ENCODE results near the gene ESYT2.

ESYT2 gene

GRCh38 chr7:158830211-158830723, 958 bp upstream of the ESYT2 start:
- Histone ChIP-seq H3K36me3 (ENCODE audit: insufficient read depth, insufficient read length, low read length) (peaks cover 4% of the 10 kb centered on the region), H3K4me1 (ENCODE audit: insufficient read depth, insufficient read length) (no peaks in the 10 kb centered on the region), H3K4me3 (ENCODE audit: insufficient read length, low read depth) (peak overlapping the region; percentile 89), H3K9ac (ENCODE audit: insufficient read length, low read depth) (peak overlapping the region; percentile 88), H3K27me3 (ENCODE audit: insufficient read depth, insufficient read length) (peaks cover 6% of the 10 kb centered on the region), H3K9me3 (ENCODE audit: insufficient read depth, low read length) (no peaks in the 10 kb centered on the region)
- TF ChIP-seq SUZ12 (IDR thresholded peaks at IDR 0.05; ENCODE audit: extremely low read depth, insufficient read depth, insufficient read length) (no peak), YY1 (IDR thresholded peaks at IDR 0.05; ENCODE audit: insufficient read depth, insufficient read length) (no peak), ZNF274 (IDR thresholded peaks at IDR 0.05; ENCODE audit: low read depth, low read length) (no peak)
- DNase-seq (ENCODE audit: low read depth, low spot score) = no peak

DNA sequence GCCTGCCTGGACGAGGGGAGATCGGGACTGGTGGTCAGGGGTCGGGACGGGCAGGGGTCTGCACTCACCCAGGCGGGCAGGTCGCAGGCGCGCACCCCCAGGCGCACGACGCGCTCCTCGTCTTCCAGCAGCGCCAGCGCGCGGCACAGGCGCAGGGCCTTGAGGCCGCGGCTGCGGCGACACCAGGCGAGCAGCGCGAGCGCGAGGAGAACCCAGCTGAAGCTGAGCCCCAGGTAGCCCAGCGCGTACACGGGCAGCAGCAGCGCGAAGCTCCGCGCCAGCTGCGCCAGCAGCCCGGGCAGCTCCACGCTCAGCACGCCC, 328 bp downstream of the ESYT2 start:
- no peaks in the 10 kb centered on the region for H3K9me3 ChIP-seq (ENCODE audit: insufficient read depth, low read length)
- peaks cover 4% of the 10 kb centered on the region for H3K36me3 ChIP-seq (ENCODE audit: insufficient read depth, insufficient read length, low read length)
- no peak for DNase-seq (ENCODE audit: low read depth, low spot score)
- H3K4me3 ChIP-seq (ENCODE audit: insufficient read length, low read depth) = peak overlapping the region; percentile 89
- peak overlapping the region; percentile 95 for H3K9ac ChIP-seq (ENCODE audit: insufficient read length, low read depth)
- H3K27me3 ChIP-seq (ENCODE audit: insufficient read depth, insufficient read length) = peaks cover 6% of the 10 kb centered on the region
- H3K4me1 ChIP-seq (ENCODE audit: insufficient read depth, insufficient read length) = no peaks in the 10 kb centered on the region
- TF ChIP-seq SUZ12 (IDR thresholded peaks at IDR 0.05; ENCODE audit: extremely low read depth, insufficient read depth, insufficient read length) (no peak), YY1 (IDR thresholded peaks at IDR 0.05; ENCODE audit: insufficient read depth, insufficient read length) (no peak), ZNF274 (IDR thresholded peaks at IDR 0.05; ENCODE audit: low read depth, low read length) (no peak)

DNA sequence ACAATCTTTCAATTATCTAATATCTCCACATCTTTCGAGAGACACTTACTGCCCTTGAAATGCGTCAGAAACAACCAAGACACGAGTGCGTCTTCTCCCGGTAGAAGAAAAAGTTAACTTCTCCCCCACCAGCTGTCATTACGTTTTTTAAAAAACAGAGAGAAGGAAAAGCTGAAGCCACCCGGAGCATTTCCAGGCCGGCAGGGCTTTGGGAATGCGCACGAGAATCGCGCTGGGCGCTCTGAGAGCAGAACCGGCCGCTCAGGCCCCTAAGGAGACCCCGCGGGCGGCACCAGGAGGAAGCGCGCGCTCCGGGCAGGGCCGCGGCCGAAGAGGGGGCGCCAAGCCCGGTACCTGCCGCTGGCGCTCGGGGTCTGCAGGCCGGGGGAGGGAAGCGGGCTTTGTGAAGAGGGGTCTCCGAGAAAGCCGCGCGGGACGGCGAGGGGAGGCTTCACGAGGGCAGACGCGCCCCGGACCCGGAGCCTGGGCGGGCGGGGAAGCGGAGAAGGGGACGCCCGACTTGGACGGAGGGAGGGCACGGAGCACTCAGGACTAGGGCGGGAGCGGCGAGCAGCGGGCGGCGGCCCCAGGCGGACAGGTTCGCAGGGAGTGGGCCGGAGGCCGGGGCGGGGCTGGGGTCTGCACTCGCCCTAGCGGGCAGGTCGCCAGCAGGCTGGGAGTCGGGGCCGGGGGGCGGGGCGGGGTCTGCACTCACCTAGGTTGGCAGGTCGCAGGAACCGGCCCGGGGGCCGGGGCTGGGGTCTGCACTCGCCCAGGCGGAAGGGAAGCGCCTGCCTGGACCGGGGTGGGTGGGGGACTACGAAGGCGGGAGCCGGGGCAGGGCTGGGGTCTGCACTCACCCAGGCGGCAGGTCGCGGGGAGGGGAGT, 932 bp downstream of the ESYT2 start:
- no peak for DNase-seq (ENCODE audit: low read depth, low spot score)
- H3K9me3 ChIP-seq (ENCODE audit: insufficient read depth, low read length) = no peaks in the 10 kb centered on the region

GRCh38 chr7:158827411-158828132, 1.7 kb downstream of the ESYT2 start:
- Histone ChIP-seq H3K4me3 (ENCODE audit: insufficient read length, low read depth) (peak overlapping the region; percentile 89), H3K9ac (ENCODE audit: insufficient read length, low read depth) (peak overlapping the region; percentile 77), H3K36me3 (ENCODE audit: insufficient read depth, insufficient read length, low read length) (peaks cover 4% of the 10 kb centered on the region), H3K9me3 (ENCODE audit: insufficient read depth, low read length) (no peaks in the 10 kb centered on the region), H3K4me1 (ENCODE audit: insufficient read depth, insufficient read length) (no peaks in the 10 kb centered on the region), H3K27me3 (ENCODE audit: insufficient read depth, insufficient read length) (peaks cover 6% of the 10 kb centered on the region)
- TF ChIP-seq ZNF274 (IDR thresholded peaks at IDR 0.05; ENCODE audit: low read depth, low read length) (no peak), YY1 (IDR thresholded peaks at IDR 0.05; ENCODE audit: insufficient read depth, insufficient read length) (no peak), SUZ12 (IDR thresholded peaks at IDR 0.05; ENCODE audit: extremely low read depth, insufficient read depth, insufficient read length) (no peak)
- no peak for DNase-seq (ENCODE audit: low read depth, low spot score)

More for the DNA sequence above, 932 bp downstream of the ESYT2 start:
- H3K27me3 ChIP-seq (ENCODE audit: insufficient read depth, insufficient read length) = peaks cover 6% of the 10 kb centered on the region
- H3K4me1 ChIP-seq (ENCODE audit: insufficient read depth, insufficient read length) = no peaks in the 10 kb centered on the region
- peak overlapping the region; percentile 89 for H3K4me3 ChIP-seq (ENCODE audit: insufficient read length, low read depth)
- peaks cover 4% of the 10 kb centered on the region for H3K36me3 ChIP-seq (ENCODE audit: insufficient read depth, insufficient read length, low read length)
- TF ChIP-seq ZNF274 (IDR thresholded peaks at IDR 0.05; ENCODE audit: low read depth, low read length) (no peak), SUZ12 (IDR thresholded peaks at IDR 0.05; ENCODE audit: extremely low read depth, insufficient read depth, insufficient read length) (no peak), YY1 (IDR thresholded peaks at IDR 0.05; ENCODE audit: insufficient read depth, insufficient read length) (no peak)
- H3K9ac ChIP-seq (ENCODE audit: insufficient read length, low read depth) = peak overlapping the region; percentile 95

- no peak for DNase-seq (ENCODE audit: low read depth, low spot score)
- H3K4me3 ChIP-seq (ENCODE audit: insufficient read length, low read depth) = no peak overlapping the region
- no peak overlapping the region for H3K9ac ChIP-seq (ENCODE audit: insufficient read length, low read depth)
These were observed 3.5 kb downstream of the ESYT2 start for GRCh38 chr7:158825628-158826289.

DNA sequence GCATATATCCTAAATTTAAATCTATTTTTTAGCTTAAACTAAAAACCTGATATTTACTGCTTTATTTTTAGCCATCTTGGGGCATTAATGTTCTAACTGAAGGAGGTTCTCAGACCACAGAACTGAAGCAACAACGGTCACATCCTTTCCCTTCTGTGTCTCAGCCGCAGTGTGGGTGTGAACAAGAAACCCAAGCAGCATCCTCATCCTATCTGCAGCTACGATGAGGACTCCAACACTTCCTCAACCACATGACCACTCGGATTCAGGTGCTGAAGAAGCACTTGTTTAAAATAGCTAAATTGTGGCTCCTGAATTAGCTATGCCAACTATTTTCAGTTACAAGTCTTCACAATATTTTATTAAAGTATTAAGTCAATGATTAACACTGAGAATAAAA, 5.3 kb downstream of the ESYT2 start:
- H3K9ac ChIP-seq (ENCODE audit: insufficient read length, low read depth) = no peak overlapping the region
- DNase-seq (ENCODE audit: low read depth, low spot score) = no peak
- peaks cover 6% of the 10 kb centered on the region for H3K27me3 ChIP-seq (ENCODE audit: insufficient read depth, insufficient read length)
- H3K9me3 ChIP-seq (ENCODE audit: insufficient read depth, low read length) = no peaks in the 10 kb centered on the region
- peaks cover 2% of the 10 kb centered on the region for H3K4me1 ChIP-seq (ENCODE audit: insufficient read depth, insufficient read length)
- H3K36me3 ChIP-seq (ENCODE audit: insufficient read depth, insufficient read length, low read length) = peaks cover 4% of the 10 kb centered on the region
- no peak for TF ChIP-seq ZNF274 (IDR thresholded peaks at IDR 0.05; ENCODE audit: low read depth, low read length)
- H3K4me3 ChIP-seq (ENCODE audit: insufficient read length, low read depth) = no peak overlapping the region

More at GRCh38 chr7:158825628-158826289, 3.5 kb downstream of the ESYT2 start:
- Histone ChIP-seq H3K4me1 (ENCODE audit: insufficient read depth, insufficient read length) (peaks cover 2% of the 10 kb centered on the region), H3K27me3 (ENCODE audit: insufficient read depth, insufficient read length) (peaks cover 6% of the 10 kb centered on the region), H3K36me3 (ENCODE audit: insufficient read depth, insufficient read length, low read length) (peaks cover 4% of the 10 kb centered on the region), H3K9me3 (ENCODE audit: insufficient read depth, low read length) (no peaks in the 10 kb centered on the region)
- TF ChIP-seq SUZ12 (IDR thresholded peaks at IDR 0.05; ENCODE audit: extremely low read depth, insufficient read depth, insufficient read length) (no peak), YY1 (IDR thresholded peaks at IDR 0.05; ENCODE audit: insufficient read depth, insufficient read length) (no peak), ZNF274 (IDR thresholded peaks at IDR 0.05; ENCODE audit: low read depth, low read length) (no peak)
